Peyer's patch (tissue), 4 donors: ENCODE data around the gene FAAP100.

Experiments used
- POLR2A ChIP-seq, 2 donors: fragments of 450-650 bp; IDR thresholded peaks; one replicate each; pipeline ENCODE4 v1.5.1; 2017; ENCODE audit warnings: antibody characterized with exemption in 2 of 2, mild to moderate bottlenecking in 2 of 2, moderate library complexity in 2 of 2
- TF ChIP-seq, protein P1 (sequence below), 6 experiments: fragments of 450-650 bp in 4 of 6; fragments of 200-600 bp in 2 of 6; sonication (generic) in 1 of 6; IDR thresholded peaks; one replicate each; pipeline ENCODE4 v1.5.1; 2017 to 2019; ENCODE audit warnings: antibody characterized with exemption in 6 of 6, mild to moderate bottlenecking in 3 of 6, moderate library complexity in 1 of 6

DNA sequence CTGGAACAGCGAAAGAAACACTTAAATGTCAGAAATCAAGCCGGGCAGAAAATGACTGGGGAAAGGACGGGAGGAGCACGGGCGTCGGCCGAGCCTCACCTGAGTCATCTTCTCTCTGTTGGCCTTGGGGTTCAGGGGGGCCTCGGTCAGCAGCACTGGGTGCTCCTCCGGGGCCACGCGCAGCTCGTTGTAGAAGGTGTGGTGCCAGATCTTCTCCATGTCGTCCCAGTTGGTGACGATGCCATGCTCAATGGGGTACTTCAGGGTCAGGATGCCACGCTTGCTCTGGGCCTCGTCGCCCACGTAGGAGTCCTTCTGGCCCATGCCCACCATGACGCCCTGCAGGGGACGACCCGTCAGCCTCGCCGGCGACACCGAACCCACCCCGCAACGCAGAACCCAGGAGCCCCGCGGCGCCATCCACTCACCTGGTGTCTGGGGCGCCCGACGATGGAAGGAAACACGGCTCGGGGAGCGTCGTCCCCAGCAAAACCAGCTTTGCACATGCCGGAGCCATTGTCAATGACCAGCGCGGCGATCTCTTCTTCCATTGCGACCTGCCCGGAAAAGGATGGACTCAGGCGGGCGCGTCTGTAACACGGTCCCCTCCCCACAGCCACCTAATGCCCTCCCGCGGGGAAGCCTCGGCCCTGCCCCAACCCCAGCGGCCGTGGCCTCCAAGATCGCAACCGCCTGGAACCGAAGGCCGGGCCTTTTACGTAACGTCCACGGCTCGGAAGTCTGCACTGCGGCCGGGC, 40.2 kb downstream of the FAAP100 start:
- TF ChIP-seq POLR2A (IDR thresholded peaks at IDR 0.05): no peak
- TF ChIP-seq, protein P1, sequence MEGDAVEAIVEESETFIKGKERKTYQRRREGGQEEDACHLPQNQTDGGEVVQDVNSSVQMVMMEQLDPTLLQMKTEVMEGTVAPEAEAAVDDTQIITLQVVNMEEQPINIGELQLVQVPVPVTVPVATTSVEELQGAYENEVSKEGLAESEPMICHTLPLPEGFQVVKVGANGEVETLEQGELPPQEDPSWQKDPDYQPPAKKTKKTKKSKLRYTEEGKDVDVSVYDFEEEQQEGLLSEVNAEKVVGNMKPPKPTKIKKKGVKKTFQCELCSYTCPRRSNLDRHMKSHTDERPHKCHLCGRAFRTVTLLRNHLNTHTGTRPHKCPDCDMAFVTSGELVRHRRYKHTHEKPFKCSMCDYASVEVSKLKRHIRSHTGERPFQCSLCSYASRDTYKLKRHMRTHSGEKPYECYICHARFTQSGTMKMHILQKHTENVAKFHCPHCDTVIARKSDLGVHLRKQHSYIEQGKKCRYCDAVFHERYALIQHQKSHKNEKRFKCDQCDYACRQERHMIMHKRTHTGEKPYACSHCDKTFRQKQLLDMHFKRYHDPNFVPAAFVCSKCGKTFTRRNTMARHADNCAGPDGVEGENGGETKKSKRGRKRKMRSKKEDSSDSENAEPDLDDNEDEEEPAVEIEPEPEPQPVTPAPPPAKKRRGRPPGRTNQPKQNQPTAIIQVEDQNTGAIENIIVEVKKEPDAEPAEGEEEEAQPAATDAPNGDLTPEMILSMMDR (IDR thresholded peaks at IDR 0.05): no peak
